A549 (cell line): Measurements from ENCODE around the gene POLR2L.

Source experiments
- CEBPB ChIP-seq, 2 experiments: fragments of >200 bp in 1 of 2; sonication (Bioruptor Twin) in 1 of 2; formaldehyde crosslinking in 1 of 2; IDR thresholded peaks; 2 replicates each; pipeline ENCODE4 v1.6.1; 2012 to 2016
- HDAC2 ChIP-seq: fragments of 200-600 bp; sonication (generic); IDR thresholded peaks from 2 replicates; pipeline ENCODE4 v1.6.1; 2016
- HOXB5 ChIP-seq: fragments of 250-450 bp; sonication (Bioruptor Pico); IDR thresholded peaks from 2 replicates; pipeline ENCODE4 v1.5.0; 2020; ENCODE audit warnings: mild to moderate bottlenecking, moderate library complexity
- JUNB ChIP-seq: fragments of >200 bp; sonication (Bioruptor Twin); formaldehyde crosslinking; IDR thresholded peaks from 2 replicates; pipeline ENCODE4 v1.6.1; 2016
- NR3C1 ChIP-seq: fragments of >200 bp; sonication (Bioruptor Twin); formaldehyde crosslinking; IDR thresholded peaks from 3 replicates; pipeline ENCODE4 v1.6.1; 2017
- POLR2A ChIP-seq: IDR thresholded peaks from 2 replicates; pipeline ENCODE4 v1.6.1; 2012; ENCODE audit warnings: mild to moderate bottlenecking, low read length
- POLR2AphosphoS2 ChIP-seq: conservative IDR thresholded peaks from 2 replicates; pipeline ENCODE4 v1.6.1; 2012; ENCODE audit warnings: low read length, improper control_type of control experiment, inconsistent platforms
- RAD21 ChIP-seq, 2 experiments: fragments of >200 bp in 1 of 2; sonication (Bioruptor Twin) in 1 of 2; formaldehyde crosslinking in 1 of 2; IDR thresholded peaks in 1 of 2; conservative IDR thresholded peaks in 1 of 2; 2 replicates in 1 of 2; 3 replicates in 1 of 2; pipeline ENCODE4 v1.6.1; 2012 to 2018; ENCODE audit warnings: inconsistent platforms in 1 of 2
- RCOR1 ChIP-seq: fragments of 150-350 bp; IDR thresholded peaks from 2 replicates; pipeline ENCODE4 v1.6.1; 2014; ENCODE audit warnings: antibody characterized with exemption, low read length, low read depth
- TF ChIP-seq, protein P1 (sequence below): fragments of >200 bp; sonication (Bioruptor Twin); formaldehyde crosslinking; IDR thresholded peaks from 3 replicates; pipeline ENCODE4 v1.5.1; 2016
- TF ChIP-seq, protein P2 (sequence below): IDR thresholded peaks from 2 replicates; pipeline ENCODE4 v1.6.1; 2012

DNA sequence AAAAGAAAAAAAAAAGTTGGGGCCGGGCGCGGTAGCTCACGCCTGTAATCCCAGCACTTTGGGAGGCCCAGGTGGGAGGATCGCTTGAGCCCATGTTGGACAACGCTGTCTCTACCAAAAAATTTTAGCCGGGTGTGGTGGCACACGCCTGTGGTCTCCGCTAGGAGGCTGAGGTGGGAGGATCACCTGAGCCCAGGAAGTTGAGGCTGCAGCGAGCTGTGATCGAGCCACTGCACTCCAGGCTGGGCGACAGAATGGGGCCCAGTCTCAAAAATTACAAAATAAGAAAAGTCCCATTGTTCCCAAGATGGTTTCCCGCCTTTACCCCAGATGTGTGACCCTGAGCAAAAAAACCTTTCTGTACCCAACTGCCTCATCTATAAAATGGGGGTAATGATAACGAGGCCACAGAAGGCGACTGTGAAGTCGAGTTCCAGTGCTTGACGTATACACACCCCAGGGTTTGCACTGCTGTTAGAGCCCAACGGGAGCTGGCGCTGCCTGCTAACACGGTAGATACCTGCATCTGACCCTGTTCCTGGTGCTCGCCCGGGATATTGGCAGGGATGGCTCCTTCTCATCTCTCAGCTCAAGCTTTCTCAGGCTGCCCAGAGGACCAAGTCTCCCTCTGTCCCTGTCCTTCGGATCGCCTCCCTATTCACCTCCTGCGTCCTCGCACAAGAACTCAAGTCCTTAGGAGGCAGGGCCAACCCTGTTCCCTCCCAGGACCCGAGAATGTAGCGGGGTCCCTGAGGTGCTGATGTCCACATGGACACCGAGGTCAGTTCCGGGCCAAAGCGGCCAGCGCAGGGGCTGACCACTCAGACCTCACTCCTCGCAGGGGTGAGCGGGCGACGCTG lies 33.7 kb downstream of the POLR2L start:
- TF ChIP-seq HOXB5 (no peak), RAD21 (conservative IDR thresholded peaks at IDR 0.05 in 1 of 2, IDR thresholded peaks at IDR 0.05 in 1 of 2) (no peak), POLR2A (no peak), RCOR1 (no peak), CEBPB (IDR thresholded peaks at IDR 0.05) (no peak), HDAC2 (no peak), NR3C1 (no peak), JUNB (no peak), POLR2AphosphoS2 (no peak)
- TF ChIP-seq, protein P1, sequence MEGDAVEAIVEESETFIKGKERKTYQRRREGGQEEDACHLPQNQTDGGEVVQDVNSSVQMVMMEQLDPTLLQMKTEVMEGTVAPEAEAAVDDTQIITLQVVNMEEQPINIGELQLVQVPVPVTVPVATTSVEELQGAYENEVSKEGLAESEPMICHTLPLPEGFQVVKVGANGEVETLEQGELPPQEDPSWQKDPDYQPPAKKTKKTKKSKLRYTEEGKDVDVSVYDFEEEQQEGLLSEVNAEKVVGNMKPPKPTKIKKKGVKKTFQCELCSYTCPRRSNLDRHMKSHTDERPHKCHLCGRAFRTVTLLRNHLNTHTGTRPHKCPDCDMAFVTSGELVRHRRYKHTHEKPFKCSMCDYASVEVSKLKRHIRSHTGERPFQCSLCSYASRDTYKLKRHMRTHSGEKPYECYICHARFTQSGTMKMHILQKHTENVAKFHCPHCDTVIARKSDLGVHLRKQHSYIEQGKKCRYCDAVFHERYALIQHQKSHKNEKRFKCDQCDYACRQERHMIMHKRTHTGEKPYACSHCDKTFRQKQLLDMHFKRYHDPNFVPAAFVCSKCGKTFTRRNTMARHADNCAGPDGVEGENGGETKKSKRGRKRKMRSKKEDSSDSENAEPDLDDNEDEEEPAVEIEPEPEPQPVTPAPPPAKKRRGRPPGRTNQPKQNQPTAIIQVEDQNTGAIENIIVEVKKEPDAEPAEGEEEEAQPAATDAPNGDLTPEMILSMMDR: no peak
- TF ChIP-seq, protein P2, sequence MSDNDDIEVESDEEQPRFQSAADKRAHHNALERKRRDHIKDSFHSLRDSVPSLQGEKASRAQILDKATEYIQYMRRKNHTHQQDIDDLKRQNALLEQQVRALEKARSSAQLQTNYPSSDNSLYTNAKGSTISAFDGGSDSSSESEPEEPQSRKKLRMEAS: no peak
